IMR-90 (cell line): ENCODE measurements around the gene OSCP1.

Source experiments
- BHLHE40 ChIP-seq: fragments of 150-350 bp; IDR thresholded peaks from 2 replicates; pipeline ENCODE4 v1.6.1; 2016; ENCODE audit warnings: mild to moderate bottlenecking, low read depth, low read length
- CEBPB ChIP-seq: IDR thresholded peaks from 2 replicates; pipeline ENCODE4 v1.6.1; 2012; ENCODE audit warnings: low read depth, low read length, improper control_type of control experiment
- MAZ ChIP-seq: IDR thresholded peaks from 2 replicates; pipeline ENCODE4 v1.6.1; 2012; ENCODE audit warnings: low read depth, mild to moderate bottlenecking, low read length, improper control_type of control experiment, moderate library complexity, borderline replicate concordance
- MXI1 ChIP-seq: IDR thresholded peaks from 2 replicates; pipeline ENCODE4 v1.6.1; 2012; ENCODE audit warnings: low read depth, mild to moderate bottlenecking, low read length, moderate library complexity, borderline replicate concordance
- NFE2L2 ChIP-seq: fragments of 150-350 bp; IDR thresholded peaks from 2 replicates; pipeline ENCODE4 v1.6.1; 2016; ENCODE audit warnings: low read depth, mild to moderate bottlenecking, low read length
- POLR2A ChIP-seq: IDR thresholded peaks from 2 replicates; pipeline ENCODE4 v1.6.1; 2012; ENCODE audit warnings: mild to moderate bottlenecking, low read depth, low read length
- RAD21 ChIP-seq: IDR thresholded peaks from 2 replicates; pipeline ENCODE4 v1.6.1; 2012; ENCODE audit warnings: low read length, improper control_type of control experiment
- SMC3 ChIP-seq: fragments of 150-350 bp; IDR thresholded peaks from 2 replicates; pipeline ENCODE4 v1.6.1; 2016; ENCODE audit warnings: low read depth, mild to moderate bottlenecking, antibody characterized with exemption, low read length, moderate library complexity
- TF ChIP-seq, protein P1 (sequence below): conservative IDR thresholded peaks from 2 replicates; pipeline ENCODE4 v1.5.1; 2012; ENCODE audit warnings: mild to moderate bottlenecking, low read depth, low read length, improper control_type of control experiment
- TF ChIP-seq, protein P2 (sequence below): fragments of 150-350 bp; IDR thresholded peaks from 2 replicates; pipeline ENCODE4 v1.6.1; 2017; ENCODE audit warnings: mild to moderate bottlenecking, antibody characterized with exemption, low read length, low read depth

DNA sequence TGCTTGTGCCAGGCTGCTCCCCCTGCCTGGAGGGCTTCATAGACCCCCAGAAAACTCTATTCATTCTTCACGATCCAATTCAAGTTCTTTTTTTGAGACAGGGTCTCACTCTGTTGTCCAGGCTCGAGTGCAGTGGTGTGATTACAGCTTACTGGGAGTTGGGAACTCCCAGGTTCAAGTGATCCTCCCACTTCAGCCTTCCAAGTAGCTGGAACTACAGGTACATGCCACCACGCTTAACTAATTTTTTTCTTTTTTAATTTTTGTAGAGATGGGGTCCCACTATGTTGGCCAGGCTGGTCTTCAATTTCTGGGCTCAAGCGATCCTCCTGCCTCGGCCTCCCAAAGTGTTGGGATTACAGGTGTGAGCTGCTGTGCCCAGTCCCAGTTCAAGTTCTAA lies 68.8 kb downstream of the OSCP1 start:
- TF ChIP-seq, protein P1, sequence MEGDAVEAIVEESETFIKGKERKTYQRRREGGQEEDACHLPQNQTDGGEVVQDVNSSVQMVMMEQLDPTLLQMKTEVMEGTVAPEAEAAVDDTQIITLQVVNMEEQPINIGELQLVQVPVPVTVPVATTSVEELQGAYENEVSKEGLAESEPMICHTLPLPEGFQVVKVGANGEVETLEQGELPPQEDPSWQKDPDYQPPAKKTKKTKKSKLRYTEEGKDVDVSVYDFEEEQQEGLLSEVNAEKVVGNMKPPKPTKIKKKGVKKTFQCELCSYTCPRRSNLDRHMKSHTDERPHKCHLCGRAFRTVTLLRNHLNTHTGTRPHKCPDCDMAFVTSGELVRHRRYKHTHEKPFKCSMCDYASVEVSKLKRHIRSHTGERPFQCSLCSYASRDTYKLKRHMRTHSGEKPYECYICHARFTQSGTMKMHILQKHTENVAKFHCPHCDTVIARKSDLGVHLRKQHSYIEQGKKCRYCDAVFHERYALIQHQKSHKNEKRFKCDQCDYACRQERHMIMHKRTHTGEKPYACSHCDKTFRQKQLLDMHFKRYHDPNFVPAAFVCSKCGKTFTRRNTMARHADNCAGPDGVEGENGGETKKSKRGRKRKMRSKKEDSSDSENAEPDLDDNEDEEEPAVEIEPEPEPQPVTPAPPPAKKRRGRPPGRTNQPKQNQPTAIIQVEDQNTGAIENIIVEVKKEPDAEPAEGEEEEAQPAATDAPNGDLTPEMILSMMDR: no peak
- TF ChIP-seq MXI1 (no peak), SMC3 (no peak), POLR2A (no peak), CEBPB (no peak), RAD21 (no peak), BHLHE40 (no peak), NFE2L2 (no peak), MAZ (no peak)
- TF ChIP-seq, protein P2, sequence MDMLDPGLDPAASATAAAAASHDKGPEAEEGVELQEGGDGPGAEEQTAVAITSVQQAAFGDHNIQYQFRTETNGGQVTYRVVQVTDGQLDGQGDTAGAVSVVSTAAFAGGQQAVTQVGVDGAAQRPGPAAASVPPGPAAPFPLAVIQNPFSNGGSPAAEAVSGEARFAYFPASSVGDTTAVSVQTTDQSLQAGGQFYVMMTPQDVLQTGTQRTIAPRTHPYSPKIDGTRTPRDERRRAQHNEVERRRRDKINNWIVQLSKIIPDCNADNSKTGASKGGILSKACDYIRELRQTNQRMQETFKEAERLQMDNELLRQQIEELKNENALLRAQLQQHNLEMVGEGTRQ: no peak
